Measurements from ENCODE around the gene PLA2G1B.

- no peak for TF ChIP-seq CTCF (IDR thresholded peaks at IDR 0.05; ENCODE audit: insufficient read depth, low read length, poor library complexity, severe bottlenecking)
- TF ChIP-seq EZH2phosphoT487 (conservative IDR thresholded peaks at IDR 0.05; ENCODE audit: low read length) = no peak
These were observed 4.5 kb upstream of the PLA2G1B start for GRCh38 chr12:120332041-120332440.

Measured in SU-DHL-6 (cell line).